ENCODE measurements around the gene RPS19. TPM values are rescaled to one million over a fixed set of nuclear protein-coding genes. Genes with fewer than 3 reads are reported as not detected.

Gene RPS19
- total RNA-seq, 1 experiment from 2014 or later, result 3,020 TPM

GRCh38 chr19:41843371-41843770 is 16.7 kb upstream of the RPS19 start:
- DNase-seq (ENCODE audit: low read depth, low spot score), result no peak
- no peak overlapping the region for H2AFZ ChIP-seq (ENCODE audit: low read depth, low read length, poor library complexity, severe bottlenecking)
- H3K27me3 ChIP-seq (ENCODE audit: insufficient read depth, low read length), result 0 out of 2 replicates have a peak, but pooled peaks cover 7% of the 10 kb centered on the region
- no peak for ATAC-seq
- no peaks in the 10 kb centered on the region for H3K9me2 ChIP-seq (ENCODE audit: insufficient read depth)
- H3K36me3 ChIP-seq (ENCODE audit: control insufficient read depth in 1 of 2, insufficient read depth in 2 of 2, low read length in 2 of 2), result no peaks in the 10 kb centered on the region
- intact Hi-C loops (cut with micrococcal nuclease), result no loop called here
- no peak overlapping the region for H3K4me2 ChIP-seq (ENCODE audit: low read length)
- no peaks in the 10 kb centered on the region for H3K79me2 ChIP-seq (ENCODE audit: insufficient read depth, low read length)
- no peak for TF ChIP-seq ELF1 (IDR thresholded peaks at IDR 0.05; ENCODE audit: borderline replicate concordance, low read depth)
- TF ChIP-seq SIN3A (IDR thresholded peaks at IDR 0.05; ENCODE audit: low read depth), result no peak
- TF ChIP-seq CEBPB (IDR thresholded peaks at IDR 0.05; ENCODE audit: low read depth), result no peak
- no peak overlapping the region for H3K4me3 ChIP-seq (replicated peaks in 1 of 2; ENCODE audit: low read depth in 1 of 2, low read length in 2 of 2)
- H3K27ac ChIP-seq (ENCODE audit: low read depth, low read length), result no peak overlapping the region
- ChIA-PET POLR2A (interaction anchor here (0.9 kb wide), 1 partner anchor 16 kb away, joined by 3 read pairs; the partner anchor contains the start of gene RPS19), CTCF (no interaction called here), RAD21 (ENCODE audit: low non-redundant PET in 1 of 2, low total read pairs in 2 of 2, uncharacterized antibody in 2 of 2, unreplicated experiment in 2 of 2) (no interaction called here)
- no TSS peak for BruUV-seq (replicated peaks)
- no peaks in the 10 kb centered on the region for H3K4me1 ChIP-seq (ENCODE audit: control insufficient read depth in 1 of 2, insufficient read depth in 2 of 2, low read length in 2 of 2)
- H3K9me3 ChIP-seq (ENCODE audit: control insufficient read depth in 1 of 2, insufficient read depth in 1 of 2, low read depth in 1 of 2, low read length in 2 of 2), result no peaks in the 10 kb centered on the region
- no peak overlapping the region for H3K9ac ChIP-seq (ENCODE audit: low read length)
- H4K20me1 ChIP-seq (ENCODE audit: insufficient read depth), result no peaks in the 10 kb centered on the region

- H3K36me3 ChIP-seq (ENCODE audit: control insufficient read depth in 1 of 2, insufficient read depth in 2 of 2, low read length in 2 of 2), result no peaks in the 10 kb centered on the region
- no peak for DNase-seq (ENCODE audit: low read depth, low spot score)
- no TSS peak for BruUV-seq (replicated peaks)
- no peak within 1 kb of the TSS for H3K4me3 ChIP-seq (replicated peaks in 1 of 2; ENCODE audit: low read depth in 1 of 2, low read length in 2 of 2)
- no peaks in the 10 kb centered on the region for H3K9me2 ChIP-seq (ENCODE audit: insufficient read depth)
- H3K27ac ChIP-seq (ENCODE audit: low read depth, low read length), result no peak within 1 kb of the TSS
- ATAC-seq, result peak; percentile 77
- TF ChIP-seq ELF1 (IDR thresholded peaks at IDR 0.05; ENCODE audit: borderline replicate concordance, low read depth) (no peak), RAD21 (IDR thresholded peaks at IDR 0.05; ENCODE audit: low read depth) (no peak), CTCF (IDR thresholded peaks at IDR 0.05 in 2 of 3, conservative IDR thresholded peaks at IDR 0.05 in 1 of 3; ENCODE audit: borderline replicate concordance in 1 of 3, insufficient read depth in 1 of 3, low read depth in 2 of 3, low read length in 2 of 3) (no peak), SRF (IDR thresholded peaks at IDR 0.05; ENCODE audit: low read depth) (no peak), ZFX (IDR thresholded peaks at IDR 0.05) (no peak), SP1 (IDR thresholded peaks at IDR 0.05; ENCODE audit: low read depth) (no peak), REST (IDR thresholded peaks at IDR 0.05; ENCODE audit: low read depth) (no peak), TCF7L2 (IDR thresholded peaks at IDR 0.05; ENCODE audit: borderline replicate concordance, extremely low read depth, insufficient read depth, insufficient read length) (no peak)
- no peaks in the 10 kb centered on the region for H3K79me2 ChIP-seq (ENCODE audit: insufficient read depth, low read length)
- ChIA-PET CTCF (no interaction called here), RAD21 (ENCODE audit: low non-redundant PET in 1 of 2, low total read pairs in 2 of 2, uncharacterized antibody in 2 of 2, unreplicated experiment in 2 of 2) (no interaction called here), POLR2A (no interaction called here)
- no peak within 1 kb of the TSS for H2AFZ ChIP-seq (ENCODE audit: low read depth, low read length, poor library complexity, severe bottlenecking)
- no peaks in the 10 kb centered on the region for H3K4me1 ChIP-seq (ENCODE audit: control insufficient read depth in 1 of 2, insufficient read depth in 2 of 2, low read length in 2 of 2)
- no peak within 1 kb of the TSS for H3K4me2 ChIP-seq (ENCODE audit: low read length)
- no peaks in the 10 kb centered on the region for H3K27me3 ChIP-seq (ENCODE audit: insufficient read depth, low read length)
- no peak within 1 kb of the TSS for H3K9ac ChIP-seq (ENCODE audit: low read length)
- no peaks in the 10 kb centered on the region for H3K9me3 ChIP-seq (ENCODE audit: control insufficient read depth in 1 of 2, insufficient read depth in 1 of 2, low read depth in 1 of 2, low read length in 2 of 2)
- H4K20me1 ChIP-seq (ENCODE audit: insufficient read depth), result no peaks in the 10 kb centered on the region
- intact Hi-C loops (cut with micrococcal nuclease), result no loop called here
Measured at GRCh38 chr19:41844601-41845000, 15.5 kb upstream of the RPS19 start, which contains the start of gene LYPD4. Gene LYPD4, minus strand, starts transcription at chr19:41844683. Its CDS starts 5,398 bp downstream, at chr19:41839285.

Measured in HCT116 (cell line).